GM12892 (cell line): Measurements from ENCODE around the gene NR2C2.

Experiments used
- POLR2A ChIP-seq: IDR thresholded peaks from 2 replicates; pipeline ENCODE4 v1.6.1; 2011; ENCODE audit warnings: low read depth, low read length, control low read depth
- POLR2AphosphoS5 ChIP-seq: IDR thresholded peaks from 2 replicates; pipeline ENCODE4 v1.6.1; 2011; ENCODE audit warnings: low read depth, low read length, control low read depth
- TAF1 ChIP-seq: IDR thresholded peaks from 2 replicates; pipeline ENCODE4 v1.6.1; 2011; ENCODE audit warnings: low read depth, mild to moderate bottlenecking, control low read depth, low read length, borderline replicate concordance

DNA sequence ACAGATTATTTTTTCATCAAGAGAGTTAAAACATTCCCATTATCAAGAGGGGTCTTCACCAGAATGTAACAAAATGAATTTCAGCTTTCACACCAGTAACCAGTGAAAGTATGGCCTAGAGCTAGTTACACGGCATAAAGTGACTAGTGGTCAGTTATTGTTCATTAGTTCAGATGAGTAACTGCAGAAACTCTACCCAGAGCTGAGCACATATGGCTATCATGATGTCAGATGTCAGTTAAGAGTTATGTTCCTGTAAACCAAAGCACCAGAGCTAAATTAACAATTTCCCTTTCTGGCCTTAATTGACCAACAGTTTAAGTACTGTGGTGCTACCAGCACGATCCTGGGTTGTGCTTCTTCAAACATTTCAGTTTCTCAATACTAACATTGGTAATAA, 124.3 kb downstream of the NR2C2 start:
- TF ChIP-seq POLR2AphosphoS5 (no peak), POLR2A (no peak), TAF1 (no peak)
